H1 (cell line): ENCODE results near the gene COASY. TPM values are rescaled to one million over a fixed set of nuclear protein-coding genes. Genes with fewer than 3 reads are reported as not detected.

Experiments used
- CTCF ChIA-PET: fragments of 300-600 bp; sonication (Branson Sonifier 250); formaldehyde crosslinking; loops from one replicate; lab custom pipeline; 2021; ENCODE audit not compliant: partially characterized antibody; lab: Charles Lee
- POLR2A ChIA-PET: fragments of 300-600 bp; sonication (Branson Sonifier 250); formaldehyde crosslinking; loops from one replicate; lab custom pipeline; 2021; ENCODE audit warnings: inconsistent platforms; ENCODE audit not compliant: partially characterized antibody; lab: Charles Lee
- DNase-seq, 2 experiments: peaks; one replicate each; pipeline versions ENCODE4 v3.0.0 to v3.0.0-alpha.2; 2010 to 2022; ENCODE audit warnings: low spot score in 2 of 2, low read depth in 1 of 2, mixed read lengths in 1 of 2
- FAIRE-seq: peaks from 2 replicates; lab custom pipeline; 2011; peaks lifted over from hg19 to GRCh38; lab: Jason Lieb, UNC
- H2AFZ ChIP-seq: 2 replicates; pipeline ENCODE4 v1.8.1; 2012; ENCODE audit warnings: low read length, inconsistent platforms
- H2AK5ac ChIP-seq: 2 replicates; pipeline ENCODE4 v1.6.1; 2013; ENCODE audit warnings: low read depth, low read length
- H2BK120ac ChIP-seq: replicated peaks from 2 replicates; pipeline ENCODE3; 2013; ENCODE audit warnings: low read depth, low read length, inconsistent platforms
- H2BK12ac ChIP-seq: 2 replicates; pipeline ENCODE4 v1.6.1; 2013; ENCODE audit warnings: low read depth, low read length
- H2BK15ac ChIP-seq: 2 replicates; pipeline ENCODE4 v1.6.1; 2013; ENCODE audit warnings: low read length
- H2BK20ac ChIP-seq: 2 replicates; pipeline ENCODE4 v1.6.1; 2013; ENCODE audit warnings: low read length
- H2BK5ac ChIP-seq: 2 replicates; pipeline ENCODE4 v1.6.1; 2013; ENCODE audit warnings: low read depth, low read length
- H3K14ac ChIP-seq: 2 replicates; pipeline ENCODE4 v1.6.1; 2013; ENCODE audit warnings: inconsistent platforms; ENCODE audit not compliant: insufficient read length
- H3K18ac ChIP-seq: 2 replicates; pipeline ENCODE4 v1.6.1; 2013; ENCODE audit warnings: low read length; ENCODE audit errors: extremely low read depth
- H3K23ac ChIP-seq: 2 replicates; pipeline ENCODE4 v1.6.1; 2013; ENCODE audit warnings: inconsistent platforms; ENCODE audit not compliant: insufficient read length
- H3K23me2 ChIP-seq: 2 replicates; pipeline ENCODE4 v1.6.1; 2013; ENCODE audit warnings: low read depth, low read length
- H3K27ac ChIP-seq: 2 replicates; pipeline ENCODE4 v1.6.1; 2011; ENCODE audit warnings: low read depth, low read length, inconsistent platforms
- H3K27me3 ChIP-seq, 4 experiments: replicated peaks in 1 of 4; 1 replicate in 1 of 4; 2 replicates in 3 of 4; pipeline versions ENCODE4 v1.6.1 to v1.8.1; 2011 to 2013; ENCODE audit warnings: low read length in 3 of 4, mild to moderate bottlenecking in 3 of 4, inconsistent platforms in 2 of 4, mixed read lengths in 2 of 4, moderate library complexity in 1 of 4; ENCODE audit not compliant: control insufficient read depth in 3 of 4, insufficient read depth in 3 of 4; ENCODE audit errors: extremely low read depth in 1 of 4
- H3K36me3 ChIP-seq, 4 experiments: 2 replicates each; pipeline versions ENCODE4 v1.6.1 to v1.8.1; 2011 to 2013; ENCODE audit warnings: mild to moderate bottlenecking in 4 of 4, low read length in 3 of 4, moderate library complexity in 2 of 4, control low read depth in 1 of 4, inconsistent platforms in 1 of 4; ENCODE audit not compliant: insufficient read depth in 4 of 4, control insufficient read depth in 2 of 4
- H3K4ac ChIP-seq: replicated peaks from 2 replicates; pipeline ENCODE3; 2013; ENCODE audit warnings: low read length, low read depth, mixed read lengths, inconsistent platforms; ENCODE audit not compliant: insufficient read length
- H3K4me1 ChIP-seq, 4 experiments: replicated peaks in 1 of 4; 1 replicate in 1 of 4; 2 replicates in 3 of 4; pipeline versions ENCODE4 v1.6.1 to v1.8.1; 2011 to 2013; ENCODE audit warnings: low read length in 3 of 4, inconsistent platforms in 2 of 4, mixed read lengths in 1 of 4; ENCODE audit not compliant: insufficient read depth in 4 of 4, control insufficient read depth in 3 of 4
- H3K4me2 ChIP-seq, 2 experiments: 2 replicates each; pipeline versions ENCODE4 v1.6.1 to v1.8.1; 2011 to 2013; ENCODE audit warnings: low read depth in 2 of 2, low read length in 2 of 2, control low read depth in 1 of 2, inconsistent platforms in 1 of 2, mild to moderate bottlenecking in 1 of 2; ENCODE audit not compliant: insufficient read depth in 1 of 2
- H3K4me3 ChIP-seq, 4 experiments: fragments of 200-600, 300-600 bp in 1 of 4; sonication (generic), shearing (Covaris generic), sonication (Bioruptor Twin) in 1 of 4; 2 replicates each; pipeline versions ENCODE4 v1.5.1 to v1.8.1; 2011 to 2016; ENCODE audit warnings: low read length in 4 of 4, low read depth in 3 of 4, control low read depth in 2 of 4, inconsistent platforms in 2 of 4, mild to moderate bottlenecking in 2 of 4, mixed read lengths in 1 of 4, moderate library complexity in 1 of 4; ENCODE audit not compliant: insufficient read depth in 2 of 4; ENCODE audit errors: extremely low read depth in 1 of 4
- H3K56ac ChIP-seq: replicated peaks from 2 replicates; pipeline ENCODE3; 2013; ENCODE audit warnings: low read depth, mild to moderate bottlenecking, mixed read lengths, low read length, inconsistent platforms; ENCODE audit not compliant: insufficient read length
- H3K79me1 ChIP-seq: 2 replicates; pipeline ENCODE4 v1.6.1; 2013; ENCODE audit warnings: low read depth, low read length, control low read depth
- H3K79me2 ChIP-seq, 2 experiments: 2 replicates each; pipeline versions ENCODE4 v1.6.1 to v1.8.1; 2012 to 2013; ENCODE audit warnings: low read length in 2 of 2, mild to moderate bottlenecking in 2 of 2, inconsistent platforms in 1 of 2; ENCODE audit not compliant: insufficient read depth in 2 of 2, control insufficient read depth in 1 of 2
- H3K9ac ChIP-seq, 4 experiments: replicated peaks in 1 of 4; 1 replicate in 1 of 4; 2 replicates in 3 of 4; pipeline versions ENCODE4 v1.6.1 to v1.8.1; 2011 to 2013; ENCODE audit warnings: low read depth in 3 of 4, low read length in 3 of 4, control low read depth in 2 of 4, mild to moderate bottlenecking in 2 of 4, moderate library complexity in 2 of 4, inconsistent platforms in 1 of 4; ENCODE audit errors: extremely low read depth in 1 of 4
- H3K9me3 ChIP-seq, 2 experiments: 2 replicates each; pipeline versions ENCODE4 v1.6.1 to v1.8.1; 2012 to 2013; ENCODE audit warnings: mild to moderate bottlenecking in 2 of 2, moderate library complexity in 2 of 2, control low read depth in 1 of 2, inconsistent platforms in 1 of 2, low read depth in 1 of 2, low read length in 1 of 2, mixed read lengths in 1 of 2; ENCODE audit not compliant: insufficient read depth in 2 of 2
- H4K20me1 ChIP-seq, 2 experiments: replicated peaks in 1 of 2; 2 replicates each; pipeline versions ENCODE3 to v1.8.1; 2011 to 2013; ENCODE audit warnings: inconsistent platforms in 2 of 2, low read length in 2 of 2, mild to moderate bottlenecking in 1 of 2; ENCODE audit not compliant: insufficient read depth in 2 of 2, control insufficient read depth in 1 of 2
- H4K5ac ChIP-seq: 2 replicates; pipeline ENCODE4 v1.6.1; 2013; ENCODE audit warnings: low read length, low read depth, mixed read lengths, inconsistent platforms; ENCODE audit not compliant: insufficient read length
- H4K8ac ChIP-seq: 2 replicates; pipeline ENCODE4 v1.8.0; 2013; ENCODE audit warnings: mild to moderate bottlenecking, moderate library complexity, low read length, inconsistent platforms; ENCODE audit not compliant: insufficient read depth; ENCODE audit errors: extremely low read depth
- H4K91ac ChIP-seq: replicated peaks from 2 replicates; pipeline ENCODE3; 2013; ENCODE audit warnings: low read length, mixed read lengths, inconsistent platforms; ENCODE audit not compliant: insufficient read length
- HDAC6 ChIP-seq: IDR thresholded peaks from one replicate; pipeline ENCODE4 v1.7.1; 2012; ENCODE audit warnings: low read depth, mild to moderate bottlenecking, inconsistent platforms, low read length, moderate library complexity
- RNF2 ChIP-seq: fragments of 200-900, 300-1000 bp; sonication (generic); IDR thresholded peaks from 2 replicates; pipeline ENCODE4 v1.7.1; 2016; ENCODE audit warnings: borderline replicate concordance, low read depth, mild to moderate bottlenecking, antibody characterized with exemption, low read length; ENCODE audit not compliant: poor library complexity, severe bottlenecking; ENCODE audit errors: missing control alignments
- WGBS, 2 experiments: shearing (Covaris generic) in 1 of 2; methylation state at CpG; one replicate each; pipeline versions ENCODE4 v1.1.6 to v1.1.7; 2013 to 2015; ENCODE audit warnings: low lambda C conversion rate in 2 of 2, mixed read lengths in 2 of 2, inconsistent platforms in 1 of 2, low coverage in 1 of 2, missing lambda C conversion rate in 1 of 2; ENCODE audit not compliant: insufficient replicate concordance in 2 of 2, insufficient coverage in 1 of 2, insufficient read length in 1 of 2; ENCODE audit errors: extremely low coverage in 1 of 2, missing lambda C conversion rate in 1 of 2; 5-methylcytosine and 5-hydroxymethylcytosine counted together
- polyA plus RNA-seq, 7 experiments: library from polyadenylated mRNA; depleted of rRNA in 3 of 7; stranded (reverse) in 5 of 7; unstranded in 2 of 7; fragments of >200 nt in 5 of 7; fragments of 200-250 nt in 2 of 7; gene quantifications; 1 replicate in 5 of 7; 2 replicates in 1 of 7; 4 replicates in 1 of 7; pipeline versions ENCODE4 v1.2.1 to v1.2.3, GENCODE V29; 2011 to 2013; ENCODE audit warnings: missing spikeins in 2 of 7, mixed read lengths in 2 of 7
- total RNA-seq: library from RNA; stranded (reverse); fragmentation: NEBNext Ultra II Directional; extraction: Animal tissue kit (Norgen Biotek cat#: 25700); gene quantifications from 2 replicates; pipeline ENCODE4 v1.2.1, GENCODE V29; 2021

The COASY gene
- total and polyA plus RNA-seq, 2 of the 8 experiments (the other 6 are each of a cell fraction or from before 2014, with no cell fraction given), result 64.5 to 100 TPM

- Histone ChIP-seq H2BK20ac (no peak overlapping the region), H3K14ac (no peak overlapping the region), H2AFZ (no peak overlapping the region), H3K56ac (no peak overlapping the region), H3K27me3 (no peaks in the 10 kb centered on the region), H2BK120ac (no peak overlapping the region), H2BK12ac (no peak overlapping the region), H3K18ac (no peak overlapping the region), H3K9ac (no peak overlapping the region), H4K91ac (no peak overlapping the region), H3K9me3 (no peaks in the 10 kb centered on the region), H4K5ac (no peak overlapping the region), H3K4me1 (peaks cover 0 to 5% (median 3%) of the 10 kb centered on the region in 4 experiments; a peak in 5 of 7 replicates), H3K4me3 (no peak overlapping the region), H3K36me3 (peaks cover 29 to 44% (median 40%) of the 10 kb centered on the region in 4 experiments; a peak in 7 of 8 replicates), H3K79me1 (no peaks in the 10 kb centered on the region; the same call in 1 of the 2 replicates), H4K8ac (no peak overlapping the region), H3K23ac (no peak overlapping the region), H3K79me2 (peaks cover 0 to 5% of the 10 kb centered on the region in 2 experiments; a peak in 2 of 4 replicates), H4K20me1 (peaks cover 0 to 5% of the 10 kb centered on the region in 2 experiments), H2BK15ac (no peak overlapping the region), H3K27ac (no peak overlapping the region), H3K4me2 (no peak overlapping the region), H2BK5ac (no peak overlapping the region), H3K4ac (no peak overlapping the region), H3K23me2 (no peaks in the 10 kb centered on the region; the same call in 1 of the 2 replicates), H2AK5ac (no peak overlapping the region)
- 97% methylated on average over 12 of the region's 17 CpGs; no CpG with 5 or more reads in 1 of the 2 experiments for WGBS, 2 experiments
- no peak for FAIRE-seq
- CTCF ChIA-PET, result interaction anchor here (0.6 to 1.0 kb wide), 2 partner anchors 10 to 14 kb away, joined by 3 read pairs; no protein-coding TSS in a partner anchor
- DNase-seq, result no peak
- POLR2A ChIA-PET, result interaction anchor here (2.2 kb wide), 1 partner anchor 16 kb away, joined by 5 read pairs; no protein-coding TSS in a partner anchor
- TF ChIP-seq HDAC6 (no peak), RNF2 (no peak)
Measured at GRCh38 chr17:42613699-42614295, 51.8 kb downstream of the COASY start.
